PC-3 (cell line): Measurements from ENCODE around the gene EPHA10. TPM values are rescaled to one million over a fixed set of nuclear protein-coding genes. Genes with fewer than 3 reads are reported as not detected.

Experiments used
- ATAC-seq: fragments of 200-7000 bp; cut with Tn5 transposase; 2 replicates; pipeline ENCODE4 v1.9.1; 2020; ENCODE audit warnings: mild to moderate bottlenecking, moderate library complexity
- BruUV-seq: library from RNA; stranded (reverse); fragments of 400-500 nt; replicated peaks from 2 replicates; lab custom pipeline; 2021; lab: Mats Ljungman, UMichigan
- CTCF ChIA-PET: fragments of 300-600 bp; sonication (Branson Sonifier 250); formaldehyde crosslinking; loops from one replicate; lab custom pipeline; 2022; ENCODE audit warnings: antibody characterized with exemption; lab: Charles Lee
- POLR2A ChIA-PET: fragments of 300-600 bp; sonication (Branson Sonifier 250); formaldehyde crosslinking; loops from one replicate; lab custom pipeline; 2022; ENCODE audit warnings: antibody characterized with exemption; ENCODE audit not compliant: unreplicated experiment; lab: Charles Lee
- DNase-seq: peaks from one replicate; pipeline ENCODE4 v3.0.0-alpha.2; 2015
- H2AFZ ChIP-seq: fragments of 300-600 bp; sonication (generic); 2 replicates; pipeline ENCODE4 v1.6.0; 2016; ENCODE audit warnings: antibody characterized with exemption, low read length
- H3F3A ChIP-seq: fragments of 300-600 bp; sonication (generic); one replicate; pipeline ENCODE4 v1.6.0; 2017; ENCODE audit warnings: antibody characterized with exemption, low read length, control low read depth, mild to moderate bottlenecking; ENCODE audit not compliant: unreplicated experiment
- H3K27ac ChIP-seq: fragments of 300-600 bp; sonication (generic); 2 replicates; pipeline ENCODE4 v1.5.1; 2016; ENCODE audit warnings: mild to moderate bottlenecking, low read length
- H3K27me3 ChIP-seq: fragments of 300-600 bp; sonication (generic); 2 replicates; pipeline ENCODE4 v1.6.1; 2016; ENCODE audit warnings: low read length, mixed read lengths
- H3K36me3 ChIP-seq: fragments of 300-600 bp; sonication (generic); 2 replicates; pipeline ENCODE4 v1.6.1; 2016; ENCODE audit warnings: low read depth, mixed run types, low read length, mixed read lengths
- H3K4me1 ChIP-seq: fragments of 300-600 bp; sonication (generic); 2 replicates; pipeline ENCODE4 v1.5.1; 2016; ENCODE audit warnings: low read length; ENCODE audit not compliant: insufficient read depth
- H3K4me2 ChIP-seq: fragments of 300-600 bp; sonication (generic); 2 replicates; pipeline ENCODE4 v1.6.0; 2016; ENCODE audit warnings: low read length
- H3K4me3 ChIP-seq: fragments of 300-600 bp; sonication (generic); 2 replicates; pipeline ENCODE4 v1.5.1; 2016; ENCODE audit warnings: mild to moderate bottlenecking, low read length, mixed read lengths
- H3K79me2 ChIP-seq: fragments of 300-600 bp; sonication (generic); 2 replicates; pipeline ENCODE4 v1.6.1; 2017; ENCODE audit warnings: low read length, mixed read lengths
- H3K9ac ChIP-seq: fragments of 300-600 bp; sonication (generic); 2 replicates; pipeline ENCODE4 v1.6.0; 2016; ENCODE audit warnings: mild to moderate bottlenecking, low read length
- H3K9me2 ChIP-seq: fragments of 300-600 bp; sonication (generic); replicated peaks from 2 replicates; pipeline ENCODE4 v1.6.1; 2016; ENCODE audit warnings: mixed run types, low read length, mixed read lengths
- H3K9me3 ChIP-seq: fragments of 300-600 bp; sonication (generic); 2 replicates; pipeline ENCODE4 v1.6.1; 2016; ENCODE audit warnings: low read length, mixed read lengths
- H4K20me1 ChIP-seq: fragments of 300-600 bp; sonication (generic); 2 replicates; pipeline ENCODE4 v1.6.1; 2016; ENCODE audit warnings: low read length, mixed read lengths
- EZH2 ChIP-seq: fragments of 300-600 bp; sonication (generic); IDR thresholded peaks from one replicate; pipeline ENCODE4 v1.6.1; 2017; ENCODE audit warnings: antibody characterized with exemption, mild to moderate bottlenecking, low read length; ENCODE audit not compliant: unreplicated experiment
- EZH2phosphoT487 ChIP-seq: fragments of 300-600 bp; sonication (generic); IDR thresholded peaks from 2 replicates; pipeline ENCODE4 v1.6.1; 2018; ENCODE audit warnings: mild to moderate bottlenecking, antibody characterized with exemption, low read length, borderline replicate concordance
- intact Hi-C: fragments of 100-400 bp; cut with micrococcal nuclease; formaldehyde crosslinking; loops from 2 replicates; pipeline ENCODE4 v1.9.0; 2023
- total RNA-seq: library from RNA; depleted of rRNA; stranded (reverse); fragments of >200 nt; gene quantifications from 2 replicates; pipeline ENCODE4 v1.2.3, GENCODE V29; 2014
- TF ChIP-seq, protein P1 (sequence below): fragments of 300-600 bp; sonication (generic); conservative IDR thresholded peaks from 2 replicates; pipeline ENCODE4 v1.5.1; 2017; ENCODE audit warnings: antibody characterized with exemption, low read depth, mild to moderate bottlenecking, low read length

Gene EPHA10
- total RNA-seq, 1 experiment from 2014 or later = 3.5 TPM

- POLR2A ChIA-PET = no interaction called here
- ATAC-seq (no peak), DNase-seq (no peak)
- Histone ChIP-seq H3K79me2 (no peaks in the 10 kb centered on the region), H3F3A (no peaks in the 10 kb centered on the region), H3K9me2 (no peaks in the 10 kb centered on the region), H3K4me1 (no peaks in the 10 kb centered on the region), H3K27me3 (no peaks in the 10 kb centered on the region), H3K36me3 (no peaks in the 10 kb centered on the region), H3K4me2 (no peak overlapping the region), H2AFZ (no peak overlapping the region), H4K20me1 (no peaks in the 10 kb centered on the region), H3K27ac (no peak overlapping the region), H3K9me3 (no peaks in the 10 kb centered on the region), H3K9ac (no peak overlapping the region), H3K4me3 (no peak overlapping the region)
- BruUV-seq = no TSS peak
- intact Hi-C loops = no loop called here
- no peak for TF ChIP-seq EZH2phosphoT487
- TF ChIP-seq EZH2 = no peak
- TF ChIP-seq, protein P1, sequence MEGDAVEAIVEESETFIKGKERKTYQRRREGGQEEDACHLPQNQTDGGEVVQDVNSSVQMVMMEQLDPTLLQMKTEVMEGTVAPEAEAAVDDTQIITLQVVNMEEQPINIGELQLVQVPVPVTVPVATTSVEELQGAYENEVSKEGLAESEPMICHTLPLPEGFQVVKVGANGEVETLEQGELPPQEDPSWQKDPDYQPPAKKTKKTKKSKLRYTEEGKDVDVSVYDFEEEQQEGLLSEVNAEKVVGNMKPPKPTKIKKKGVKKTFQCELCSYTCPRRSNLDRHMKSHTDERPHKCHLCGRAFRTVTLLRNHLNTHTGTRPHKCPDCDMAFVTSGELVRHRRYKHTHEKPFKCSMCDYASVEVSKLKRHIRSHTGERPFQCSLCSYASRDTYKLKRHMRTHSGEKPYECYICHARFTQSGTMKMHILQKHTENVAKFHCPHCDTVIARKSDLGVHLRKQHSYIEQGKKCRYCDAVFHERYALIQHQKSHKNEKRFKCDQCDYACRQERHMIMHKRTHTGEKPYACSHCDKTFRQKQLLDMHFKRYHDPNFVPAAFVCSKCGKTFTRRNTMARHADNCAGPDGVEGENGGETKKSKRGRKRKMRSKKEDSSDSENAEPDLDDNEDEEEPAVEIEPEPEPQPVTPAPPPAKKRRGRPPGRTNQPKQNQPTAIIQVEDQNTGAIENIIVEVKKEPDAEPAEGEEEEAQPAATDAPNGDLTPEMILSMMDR = no peak
- CTCF ChIA-PET = no interaction called here
These were observed 44.4 kb downstream of the EPHA10 start for GRCh38 chr1:37720231-37721130.

- no TSS peak for BruUV-seq
- Histone ChIP-seq H3K9me3 (no peaks in the 10 kb centered on the region), H2AFZ (no peak overlapping the region), H3K4me2 (no peak overlapping the region), H3K4me1 (no peaks in the 10 kb centered on the region), H3K79me2 (no peaks in the 10 kb centered on the region), H3K27ac (no peak overlapping the region), H3K9me2 (no peaks in the 10 kb centered on the region), H4K20me1 (no peaks in the 10 kb centered on the region), H3K36me3 (no peaks in the 10 kb centered on the region), H3K27me3 (no peaks in the 10 kb centered on the region), H3K4me3 (no peak overlapping the region), H3K9ac (no peak overlapping the region), H3F3A (no peaks in the 10 kb centered on the region)
- POLR2A ChIA-PET = no interaction called here
- intact Hi-C loops = no loop called here
- CTCF ChIA-PET = no interaction called here
- TF ChIP-seq EZH2phosphoT487 = no peak
- TF ChIP-seq, protein P1 = no peak
- TF ChIP-seq EZH2 = no peak
- no peak for ATAC-seq
- no peak for DNase-seq
These were observed 45.2 kb downstream of the EPHA10 start for GRCh38 chr1:37719572-37720195.
